Measurements from ENCODE around the gene CALHM5. TPM values are rescaled to one million over a fixed set of nuclear protein-coding genes. Genes with fewer than 3 reads are reported as not detected.
A peak's percentile ranks its signal among the peaks of the same experiment; 100 is the strongest.
"Not testable (repeated sequence)": the region's sequence is repeated elsewhere in the genome, so short reads cannot be mapped to it uniquely, and the experiment has no call there.

CALHM5 gene
- total RNA-seq, result 2.2 TPM
- long read RNA-seq, full-length matches to known transcripts, result 2 of 3 reads
- long read RNA-seq, partial matches to known transcripts, result 0 of 3 reads
- long read RNA-seq, other reads (novel, unspliced or antisense), result 1 of 3 reads

GRCh38 chr6:116511424-116512110 is at the start of gene CALHM5:
Gene CALHM5, plus strand, starts transcription at chr6:116511639. Its CDS starts 58 bp downstream, at chr6:116511697.
- peak; percentile 66 for DNase-seq
- peak; percentile 89 for ATAC-seq (ENCODE audit: poor library complexity)
- intact Hi-C loops (cut with DNase I), result no loop called here

GRCh38 chr6:116461932-116462885 is 49.2 kb upstream of the CALHM5 start:
- intact Hi-C loops (cut with DNase I), result no loop called here
- DNase-seq (peak; percentile 79), ATAC-seq (ENCODE audit: poor library complexity) (peak; percentile 90)

GRCh38 chr6:116463301-116463700 is 48.1 kb upstream of the CALHM5 start:
- no peak for ATAC-seq (ENCODE audit: poor library complexity)
- DNase-seq, result no peak
- intact Hi-C loops (cut with DNase I), result no loop called here

- intact Hi-C loops (cut with DNase I), result no loop called here
- ATAC-seq (ENCODE audit: poor library complexity) (no peak), DNase-seq (peak; percentile 33)
These were observed 46.2 kb upstream of the CALHM5 start for GRCh38 chr6:116465246-116465645.

- intact Hi-C loops (cut with DNase I), result no loop called here
- ATAC-seq (ENCODE audit: poor library complexity), result no peak
- no peak for DNase-seq
These were observed 44.3 kb upstream of the CALHM5 start for GRCh38 chr6:116467096-116467495.

- DNase-seq, result no peak
These were observed 43.9 kb upstream of the CALHM5 start for GRCh38 chr6:116467514-116467913.

GRCh38 chr6:116468293-116468692 is 43.1 kb upstream of the CALHM5 start:
- intact Hi-C loops (cut with DNase I), result no loop called here
- no peak for DNase-seq
- peak; percentile 85 for ATAC-seq (ENCODE audit: poor library complexity)

More at GRCh38 chr6:116467514-116467913, 43.9 kb upstream of the CALHM5 start:
- peak; percentile 28 for ATAC-seq (ENCODE audit: poor library complexity)
- intact Hi-C loops (cut with DNase I), result no loop called here

- no peak for ATAC-seq (ENCODE audit: poor library complexity)
- intact Hi-C loops (cut with DNase I), result no loop called here
- DNase-seq, result no peak
These were observed 39.9 kb upstream of the CALHM5 start for GRCh38 chr6:116471531-116471930.

GRCh38 chr6:116472706-116473105 is 38.7 kb upstream of the CALHM5 start:
- intact Hi-C loops (cut with DNase I), result no loop called here
- DNase-seq, result no peak
- ATAC-seq (ENCODE audit: poor library complexity), result no peak

GRCh38 chr6:116475141-116475540 is 36.3 kb upstream of the CALHM5 start:
- intact Hi-C loops (cut with DNase I), result no loop called here
- DNase-seq (no peak), ATAC-seq (ENCODE audit: poor library complexity) (no peak)

GRCh38 chr6:116476002-116476678 is 35.3 kb upstream of the CALHM5 start:
- DNase-seq (no peak), ATAC-seq (ENCODE audit: poor library complexity) (peak; percentile 82)
- intact Hi-C loops (cut with DNase I), result no loop called here

- DNase-seq (no peak), ATAC-seq (ENCODE audit: poor library complexity) (no peak)
- intact Hi-C loops (cut with DNase I), result no loop called here
These were observed 28.7 kb upstream of the CALHM5 start for GRCh38 chr6:116482780-116483179.

- DNase-seq (no peak), ATAC-seq (ENCODE audit: poor library complexity) (no peak)
- intact Hi-C loops (cut with DNase I), result no loop called here
These were observed 27.8 kb upstream of the CALHM5 start for GRCh38 chr6:116483616-116484015.

GRCh38 chr6:116485559-116486184 is 25.8 kb upstream of the CALHM5 start:
- ATAC-seq (ENCODE audit: poor library complexity) (no peak), DNase-seq (no peak)
- intact Hi-C loops (cut with DNase I), result no loop called here

- no peak for ATAC-seq (ENCODE audit: poor library complexity)
- intact Hi-C loops (cut with DNase I), result no loop called here
- no peak for DNase-seq
These were observed 19.7 kb upstream of the CALHM5 start for GRCh38 chr6:116491610-116492330.

- DNase-seq (no peak), ATAC-seq (ENCODE audit: poor library complexity) (no peak)
- intact Hi-C loops (cut with DNase I), result no loop called here
These were observed 18.9 kb upstream of the CALHM5 start for GRCh38 chr6:116492331-116493067.

- DNase-seq; ATAC-seq (ENCODE audit: poor library complexity); intact Hi-C loops (cut with DNase I): not testable (repeated sequence)
These were observed 16.3 kb upstream of the CALHM5 start for GRCh38 chr6:116495161-116495560.
